Activated CD8-positive, alpha-beta T cell treated with anti-CD3 and anti-CD28 coated beads for 36 hours (primary cell): ENCODE measurements around the gene IL21. TPM values are rescaled to one million over a fixed set of nuclear protein-coding genes. Genes with fewer than 3 reads are reported as not detected.

Experiments used
- ATAC-seq: fragments of 200-7000 bp; cut with Tn5 transposase; one replicate; pipeline ENCODE4 v1.10.0; 2021; ENCODE audit warnings: mild to moderate bottlenecking, moderate library complexity
- CTCF ChIA-PET: fragments of 350-600 bp; sonication (Branson Sonifier 250); formaldehyde crosslinking; loops from one replicate; lab custom pipeline; 2021; ENCODE audit warnings: antibody characterized with exemption; lab: Charles Lee
- POLR2A ChIA-PET: fragments of 350-600 bp; sonication (Branson Sonifier 250); formaldehyde crosslinking; loops from one replicate; lab custom pipeline; 2021; ENCODE audit warnings: antibody characterized with exemption; lab: Charles Lee
- DNase-seq: peaks from one replicate; pipeline ENCODE4 v3.0.0-alpha.2; 2020
- H3K27ac Mint-ChIP-seq: one replicate; pipeline ENCODE4 v1.8.0; 2021; ENCODE audit warnings: mild to moderate bottlenecking, mixed read lengths
- H3K27me3 Mint-ChIP-seq: one replicate; pipeline ENCODE4 v1.8.0; 2021; ENCODE audit warnings: mixed read lengths
- H3K36me3 Mint-ChIP-seq: one replicate; pipeline ENCODE4 v1.8.0; 2021; ENCODE audit warnings: low read depth, mixed read lengths
- H3K4me1 Mint-ChIP-seq: one replicate; pipeline ENCODE4 v1.8.0; 2021; ENCODE audit warnings: low read depth, mixed read lengths
- H3K4me3 Mint-ChIP-seq: one replicate; pipeline ENCODE4 v1.8.0; 2021; ENCODE audit warnings: mild to moderate bottlenecking, moderate library complexity, mixed read lengths
- H3K9me3 Mint-ChIP-seq: one replicate; pipeline ENCODE4 v1.8.0; 2021; ENCODE audit warnings: mixed read lengths
- intact Hi-C: fragments of 100-400 bp; cut with micrococcal nuclease; formaldehyde crosslinking; loops from one replicate; pipeline ENCODE4 v1.10.0; 2022
- total RNA-seq, 2 experiments: library from RNA; stranded (reverse); gene quantifications; one replicate each; pipeline ENCODE4 v1.2.3, GENCODE V29; 2021
- TF ChIP-seq, protein P1 (sequence below): fragments of 200-600 bp; IDR thresholded peaks from one replicate; pipeline ENCODE4 v1.8.0; 2022; ENCODE audit warnings: antibody characterized with exemption, mild to moderate bottlenecking

Gene IL21
- total RNA-seq, 2 experiments from 2014 or later = 0.09 to 0.52 TPM

DNA sequence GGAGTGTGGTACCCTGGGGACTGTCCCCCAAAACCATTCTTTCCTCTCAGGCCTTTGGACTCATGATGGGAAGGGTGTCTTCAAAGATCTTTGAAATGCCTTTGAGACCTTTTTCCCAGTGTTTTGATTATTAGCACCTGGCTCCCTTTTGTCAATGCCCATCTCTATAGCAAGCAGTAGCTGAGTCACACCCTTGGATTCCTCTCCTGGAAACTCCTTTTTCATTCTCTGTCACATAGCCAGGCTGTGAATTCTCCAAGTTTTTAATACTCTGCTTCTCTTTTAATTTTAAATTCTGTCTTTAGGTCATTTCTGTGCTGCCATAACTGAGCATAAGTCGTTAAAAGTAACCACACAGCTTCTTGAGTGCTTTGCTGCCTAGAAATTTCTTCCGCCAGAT, 29.7 kb downstream of the IL21 start:
- ChIA-PET POLR2A (interaction anchor here (0.6 kb wide), 1 partner anchor 365 kb away, joined by 3 read pairs; no protein-coding TSS in a partner anchor), CTCF (interaction anchor here (3.8 kb wide), 1 partner anchor 13 kb away, joined by 14 read pairs; no protein-coding TSS in a partner anchor)
- intact Hi-C loops = no loop called here
- ATAC-seq (no peak), DNase-seq (no peak)
- H3K27ac Mint-ChIP-seq = no peak overlapping the region
- H3K4me1 Mint-ChIP-seq = peaks cover 3% of the 10 kb centered on the region
- no peaks in the 10 kb centered on the region for H3K27me3 Mint-ChIP-seq
- no peaks in the 10 kb centered on the region for H3K9me3 Mint-ChIP-seq
- no peak overlapping the region for H3K4me3 Mint-ChIP-seq
- H3K36me3 Mint-ChIP-seq = no peaks in the 10 kb centered on the region
- TF ChIP-seq, protein P1, sequence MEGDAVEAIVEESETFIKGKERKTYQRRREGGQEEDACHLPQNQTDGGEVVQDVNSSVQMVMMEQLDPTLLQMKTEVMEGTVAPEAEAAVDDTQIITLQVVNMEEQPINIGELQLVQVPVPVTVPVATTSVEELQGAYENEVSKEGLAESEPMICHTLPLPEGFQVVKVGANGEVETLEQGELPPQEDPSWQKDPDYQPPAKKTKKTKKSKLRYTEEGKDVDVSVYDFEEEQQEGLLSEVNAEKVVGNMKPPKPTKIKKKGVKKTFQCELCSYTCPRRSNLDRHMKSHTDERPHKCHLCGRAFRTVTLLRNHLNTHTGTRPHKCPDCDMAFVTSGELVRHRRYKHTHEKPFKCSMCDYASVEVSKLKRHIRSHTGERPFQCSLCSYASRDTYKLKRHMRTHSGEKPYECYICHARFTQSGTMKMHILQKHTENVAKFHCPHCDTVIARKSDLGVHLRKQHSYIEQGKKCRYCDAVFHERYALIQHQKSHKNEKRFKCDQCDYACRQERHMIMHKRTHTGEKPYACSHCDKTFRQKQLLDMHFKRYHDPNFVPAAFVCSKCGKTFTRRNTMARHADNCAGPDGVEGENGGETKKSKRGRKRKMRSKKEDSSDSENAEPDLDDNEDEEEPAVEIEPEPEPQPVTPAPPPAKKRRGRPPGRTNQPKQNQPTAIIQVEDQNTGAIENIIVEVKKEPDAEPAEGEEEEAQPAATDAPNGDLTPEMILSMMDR = no peak

DNA sequence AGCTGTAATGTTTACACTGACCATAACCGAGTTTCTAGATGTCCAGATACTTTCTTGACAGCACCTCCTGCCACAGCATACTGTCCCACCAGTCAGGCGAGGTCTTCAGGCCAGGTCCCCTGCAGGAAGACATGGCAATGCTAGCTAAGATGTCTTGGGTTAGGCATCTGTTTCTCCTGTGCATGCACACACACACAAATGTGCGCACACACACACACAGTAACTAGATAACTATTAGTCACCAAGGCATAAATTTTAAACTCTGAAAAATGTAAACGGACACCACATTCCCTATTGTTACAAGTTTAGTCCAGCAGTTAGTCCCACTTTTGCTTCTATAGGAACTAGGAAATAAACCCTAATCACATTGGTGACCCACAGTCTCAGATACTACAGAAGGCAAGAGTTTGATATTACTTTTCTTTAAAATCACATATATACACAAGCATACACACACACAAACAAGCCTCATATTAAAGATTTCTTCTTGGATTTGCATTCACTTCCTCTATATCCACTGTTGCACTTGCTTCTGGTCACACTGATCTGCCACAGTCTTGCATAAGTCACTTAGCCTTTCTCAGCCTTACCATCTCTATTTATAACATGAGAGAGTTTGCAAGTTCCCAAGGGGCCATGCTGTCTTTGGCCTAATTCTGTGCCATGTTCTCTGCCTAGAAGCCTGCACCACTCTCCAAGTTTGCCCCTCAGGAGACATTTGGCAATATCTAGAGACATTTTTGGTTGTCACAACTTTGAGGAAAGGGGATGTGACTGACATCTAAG, 32.2 kb downstream of the IL21 start:
- ChIA-PET CTCF (interaction anchor here (3.8 kb wide), 1 partner anchor 11 kb away, joined by 14 read pairs; no protein-coding TSS in a partner anchor), POLR2A (no interaction called here)
- intact Hi-C loops = no loop called here
- Mint-ChIP-seq H3K27ac (no peak overlapping the region), H3K36me3 (no peaks in the 10 kb centered on the region), H3K4me3 (no peak overlapping the region), H3K27me3 (no peaks in the 10 kb centered on the region), H3K4me1 (peaks cover 20% of the 10 kb centered on the region), H3K9me3 (no peaks in the 10 kb centered on the region)
- no peak for ATAC-seq
- TF ChIP-seq, protein P1 = no peak
- no peak for DNase-seq

DNA sequence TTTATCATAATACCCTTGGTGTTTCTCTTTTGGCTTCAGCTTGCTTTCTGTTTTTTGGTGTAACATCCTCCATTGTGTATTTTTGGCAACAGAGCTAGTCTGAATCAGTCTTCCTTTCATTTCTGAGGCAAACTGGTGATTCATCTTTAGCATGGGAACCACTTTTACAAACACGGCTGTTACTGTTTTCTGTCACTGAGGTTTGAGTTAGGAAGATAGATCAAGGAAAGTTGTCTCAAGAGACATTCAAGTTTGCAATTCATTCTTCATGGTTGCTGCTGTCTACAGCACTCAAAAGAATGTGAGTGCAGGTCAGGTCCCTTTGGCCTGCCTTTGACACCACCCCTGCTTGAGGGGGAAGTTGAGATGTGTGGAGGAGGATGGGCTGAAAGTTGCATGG, 36.3 kb downstream of the IL21 start:
- intact Hi-C loops = no loop called here
- ChIA-PET POLR2A (interaction anchor here (1.0 kb wide), 1 partner anchor 121 kb away, joined by 3 read pairs; no protein-coding TSS in a partner anchor), CTCF (interaction anchor here (0.7 to 0.9 kb wide), 3 partner anchors 18 to 1423 kb away, joined by 3 to 4 read pairs (median 4); no protein-coding TSS in a partner anchor)
- Mint-ChIP-seq H3K4me3 (no peak overlapping the region), H3K4me1 (peaks cover 28% of the 10 kb centered on the region), H3K9me3 (no peaks in the 10 kb centered on the region), H3K27ac (peak overlapping the region; percentile 82), H3K27me3 (no peaks in the 10 kb centered on the region), H3K36me3 (no peaks in the 10 kb centered on the region)
- peak; percentile 87 for ATAC-seq
- TF ChIP-seq, protein P1 = no peak
- DNase-seq = no peak

DNA sequence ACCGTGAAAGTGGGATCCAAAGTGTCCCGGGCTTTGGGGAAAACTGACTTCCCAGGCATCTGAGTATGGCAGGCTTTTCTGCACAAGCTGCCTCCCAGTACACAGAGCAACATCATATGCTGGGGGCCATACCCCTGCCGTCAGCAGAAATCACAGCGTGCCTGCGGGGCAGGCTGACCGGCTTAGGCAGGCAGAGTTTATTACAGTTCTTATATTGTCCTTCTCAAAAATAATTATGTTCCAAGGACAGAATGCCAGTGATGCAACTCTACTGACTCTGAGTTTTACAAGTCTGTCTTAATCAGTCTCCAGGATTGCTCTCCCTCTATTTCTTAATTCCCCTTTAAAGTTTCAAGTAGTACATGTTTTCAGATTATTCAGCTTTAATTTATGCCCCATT, 37.0 kb downstream of the IL21 start:
- Mint-ChIP-seq H3K27me3 (no peaks in the 10 kb centered on the region), H3K27ac (peak overlapping the region; percentile 82), H3K4me3 (no peak overlapping the region), H3K9me3 (no peaks in the 10 kb centered on the region), H3K4me1 (peaks cover 32% of the 10 kb centered on the region), H3K36me3 (no peaks in the 10 kb centered on the region)
- ChIA-PET CTCF (interaction anchor here (0.7 to 0.9 kb wide), 2 partner anchors 133 to 1422 kb away, joined by 3 to 4 read pairs; no protein-coding TSS in a partner anchor), POLR2A (interaction anchor here (1.0 kb wide), 1 partner anchor 121 kb away, joined by 3 read pairs; no protein-coding TSS in a partner anchor)
- TF ChIP-seq, protein P1 = no peak
- DNase-seq (no peak), ATAC-seq (no peak)
- intact Hi-C loops = no loop called here
